Measurements from ENCODE around the gene JAKMIP3.

JAKMIP3 gene

GRCh38 chr10:132059760-132060508 lies 5.8 kb upstream of the JAKMIP3 start:
- Histone ChIP-seq H3K9me2 (replicated peaks; ENCODE audit: control insufficient read depth, low read length) (no peaks in the 10 kb centered on the region), H3K79me2 (ENCODE audit: control insufficient read depth, low read length) (no peaks in the 10 kb centered on the region), H3K27me3 (ENCODE audit: control insufficient read depth, low read length) (no peaks in the 10 kb centered on the region), H3K9me3 (ENCODE audit: control insufficient read depth, insufficient read depth, low read length) (0 out of 2 replicates have a peak, but pooled peaks cover 3% of the 10 kb centered on the region), H3K4me1 (ENCODE audit: control insufficient read depth, low read length) (no peaks in the 10 kb centered on the region), H4K20me1 (ENCODE audit: control insufficient read depth, insufficient read depth, low read depth, low read length) (no peaks in the 10 kb centered on the region), H3K36me3 (ENCODE audit: control insufficient read depth, low read length) (no peaks in the 10 kb centered on the region), H3K4me3 (ENCODE audit: low read length) (no peak overlapping the region), H3F3A (ENCODE audit: control insufficient read depth, insufficient read depth) (no peaks in the 10 kb centered on the region), H3K4me2 (ENCODE audit: low read length) (no peak overlapping the region), H3K27ac (ENCODE audit: low read depth, low read length) (no peak overlapping the region)
- TF ChIP-seq EZH2phosphoT487 (IDR thresholded peaks at IDR 0.05; ENCODE audit: borderline replicate concordance, low read length): no peak
- TF ChIP-seq CTCF (IDR thresholded peaks at IDR 0.05; ENCODE audit: low read depth, low read length, poor library complexity, severe bottlenecking): no peak

- Histone ChIP-seq H3K27ac (ENCODE audit: low read depth, low read length) (no peak overlapping the region), H3K4me1 (ENCODE audit: control insufficient read depth, low read length) (no peaks in the 10 kb centered on the region), H3F3A (ENCODE audit: control insufficient read depth, insufficient read depth) (no peaks in the 10 kb centered on the region), H3K9me2 (replicated peaks; ENCODE audit: control insufficient read depth, low read length) (no peaks in the 10 kb centered on the region), H4K20me1 (ENCODE audit: control insufficient read depth, insufficient read depth, low read depth, low read length) (no peaks in the 10 kb centered on the region), H3K9me3 (ENCODE audit: control insufficient read depth, insufficient read depth, low read length) (no peaks in the 10 kb centered on the region), H3K4me3 (ENCODE audit: low read length) (no peak overlapping the region), H3K79me2 (ENCODE audit: control insufficient read depth, low read length) (no peaks in the 10 kb centered on the region), H3K27me3 (ENCODE audit: control insufficient read depth, low read length) (no peaks in the 10 kb centered on the region), H3K4me2 (ENCODE audit: low read length) (no peak overlapping the region), H3K36me3 (ENCODE audit: control insufficient read depth, low read length) (no peaks in the 10 kb centered on the region)
- TF ChIP-seq CTCF (IDR thresholded peaks at IDR 0.05; ENCODE audit: low read depth, low read length, poor library complexity, severe bottlenecking) (no peak), EZH2phosphoT487 (IDR thresholded peaks at IDR 0.05; ENCODE audit: borderline replicate concordance, low read length) (no peak)
Observed at GRCh38 chr10:132061030-132061429, 4.7 kb upstream of the JAKMIP3 start.

GRCh38 chr10:132061465-132061864 lies 4.3 kb upstream of the JAKMIP3 start:
- H3K27me3 ChIP-seq (ENCODE audit: control insufficient read depth, low read length): no peaks in the 10 kb centered on the region
- H4K20me1 ChIP-seq (ENCODE audit: control insufficient read depth, insufficient read depth, low read depth, low read length): no peaks in the 10 kb centered on the region
- no peak overlapping the region for H3K4me3 ChIP-seq (ENCODE audit: low read length)
- TF ChIP-seq EZH2phosphoT487 (IDR thresholded peaks at IDR 0.05; ENCODE audit: borderline replicate concordance, low read length) (no peak), CTCF (IDR thresholded peaks at IDR 0.05; ENCODE audit: low read depth, low read length, poor library complexity, severe bottlenecking) (no peak)
- no peaks in the 10 kb centered on the region for H3K36me3 ChIP-seq (ENCODE audit: control insufficient read depth, low read length)
- H3F3A ChIP-seq (ENCODE audit: control insufficient read depth, insufficient read depth): no peaks in the 10 kb centered on the region
- H3K9me2 ChIP-seq (replicated peaks; ENCODE audit: control insufficient read depth, low read length): no peaks in the 10 kb centered on the region
- no peaks in the 10 kb centered on the region for H3K79me2 ChIP-seq (ENCODE audit: control insufficient read depth, low read length)
- H3K4me1 ChIP-seq (ENCODE audit: control insufficient read depth, low read length): no peaks in the 10 kb centered on the region
- H3K27ac ChIP-seq (ENCODE audit: low read depth, low read length): no peak overlapping the region
- no peak overlapping the region for H3K4me2 ChIP-seq (ENCODE audit: low read length)
- no peaks in the 10 kb centered on the region for H3K9me3 ChIP-seq (ENCODE audit: control insufficient read depth, insufficient read depth, low read length)

All from DOHH2 (cell line).